ENCODE data around the gene DPRX. TPM values are rescaled to one million over a fixed set of nuclear protein-coding genes. Genes with fewer than 3 reads are reported as not detected.
A peak's percentile ranks its signal among the peaks of the same experiment; 100 is the strongest.

DPRX gene, protein sequence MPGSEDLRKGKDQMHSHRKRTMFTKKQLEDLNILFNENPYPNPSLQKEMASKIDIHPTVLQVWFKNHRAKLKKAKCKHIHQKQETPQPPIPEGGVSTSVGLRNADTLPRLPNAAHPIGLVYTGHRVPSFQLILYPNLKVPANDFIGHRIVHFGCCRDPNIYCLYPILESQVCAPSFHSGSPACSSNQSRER
- total RNA-seq = not detected in 2 replicates

DNA sequence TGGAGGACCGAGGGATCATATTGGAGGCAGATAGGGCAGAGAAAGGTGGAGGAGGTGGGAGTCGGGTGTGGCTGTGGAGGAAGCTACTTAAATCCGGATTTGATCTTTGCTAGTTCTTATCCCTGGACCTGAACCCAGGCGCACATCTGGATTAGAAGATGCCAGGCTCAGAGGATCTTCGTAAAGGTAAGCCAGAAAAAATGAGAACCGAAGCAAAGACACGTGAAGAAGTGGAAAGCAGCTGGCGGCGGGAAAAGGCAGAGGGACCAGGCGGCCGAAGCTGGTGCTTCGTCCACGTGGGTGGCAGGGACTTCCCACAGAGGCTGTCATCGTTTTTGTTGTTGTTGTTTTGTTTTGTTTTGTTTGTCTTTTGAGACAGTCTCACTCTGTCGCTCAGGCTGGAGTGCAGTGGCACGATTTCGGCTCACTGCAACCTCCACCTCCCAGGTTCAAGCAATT, at the start of gene DPRX:
DPRX (plus strand) TSS at position 51 of the 459 bp plus-strand sequence; CDS start at position 159, 108 bp downstream.

Small RNA genes within 50 kb of the gene (small RNA-seq; reads per million reads assigned to genes)
- gene MIR1323 (ENCODE audit: low replicate concordance) (2.3 reads per million, percentile 72 among the genes with 10 or more reads in this experiment), gene MIR498 (ENCODE audit: low replicate concordance) (0.78 reads per million, percentile 35 among the genes with 10 or more reads in this experiment), gene MIR512-1 (ENCODE audit: low replicate concordance) (not detected), gene MIR512-2 (ENCODE audit: low replicate concordance) (not detected), gene MIR515-1 (ENCODE audit: low replicate concordance) (not detected), gene MIR515-2 (ENCODE audit: low replicate concordance) (not detected), gene MIR519C (ENCODE audit: low replicate concordance) (not detected), gene MIR519E (ENCODE audit: low replicate concordance) (not detected), gene MIR520E (ENCODE audit: low replicate concordance) (0.10 reads per million), gene RNU6-698P (ENCODE audit: low replicate concordance) (0.29 reads per million)

Other genes starting within 250 kb of the DPRX start
- 7.4 and 13.0 TPM in 2 replicates for gene ZNF765, start 236.8 kb upstream of the DPRX start, total RNA-seq
- 10.1 and 11.0 TPM in 2 replicates for gene ZNF761, start 200.0 kb upstream of the DPRX start, total RNA-seq
- gene ZNF813, start 164.3 kb upstream of the DPRX start, total RNA-seq = 2.0 and 2.2 TPM in 2 replicates
- 11.0 and 14.4 TPM in 2 replicates for gene ZNF331, start 93.9 kb upstream of the DPRX start, total RNA-seq
- not detected in 2 replicates for gene NLRP12, start 192.3 kb downstream of the DPRX start, total RNA-seq
- gene MYADM, start 235.9 kb downstream of the DPRX start, total RNA-seq = 36.5 and 94.9 TPM in 2 replicates

Measured in placental pericyte (primary cell).